ENCODE results near the gene ZC3H12C. TPM values are rescaled to one million over a fixed set of nuclear protein-coding genes. Genes with fewer than 3 reads are reported as not detected.
A peak's percentile ranks its signal among the peaks of the same experiment; 100 is the strongest.

The ZC3H12C gene
- total RNA-seq, 1 donor from 2014 or later: 24.1 TPM

DNA sequence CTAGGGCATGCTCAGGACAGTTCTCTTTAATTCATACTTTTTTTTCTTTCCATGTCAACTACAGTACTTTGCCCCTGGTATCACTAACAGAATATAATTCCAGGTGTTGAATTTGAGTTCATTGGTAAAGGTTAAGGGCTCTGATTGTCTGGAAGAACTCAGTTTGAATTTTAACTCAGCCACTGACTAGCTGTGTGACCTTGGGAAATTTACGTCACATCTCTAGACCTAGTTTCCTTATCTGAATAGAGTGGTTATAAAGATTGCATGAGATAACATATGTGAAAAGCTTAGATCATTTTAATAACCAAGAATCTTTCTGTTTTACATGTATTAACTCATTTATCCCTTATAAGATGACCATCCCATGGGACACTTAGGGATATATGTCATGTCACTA, 15.8 kb upstream of the ZC3H12C start:
- no peak for DNase-seq (ENCODE audit: low read depth)

DNA sequence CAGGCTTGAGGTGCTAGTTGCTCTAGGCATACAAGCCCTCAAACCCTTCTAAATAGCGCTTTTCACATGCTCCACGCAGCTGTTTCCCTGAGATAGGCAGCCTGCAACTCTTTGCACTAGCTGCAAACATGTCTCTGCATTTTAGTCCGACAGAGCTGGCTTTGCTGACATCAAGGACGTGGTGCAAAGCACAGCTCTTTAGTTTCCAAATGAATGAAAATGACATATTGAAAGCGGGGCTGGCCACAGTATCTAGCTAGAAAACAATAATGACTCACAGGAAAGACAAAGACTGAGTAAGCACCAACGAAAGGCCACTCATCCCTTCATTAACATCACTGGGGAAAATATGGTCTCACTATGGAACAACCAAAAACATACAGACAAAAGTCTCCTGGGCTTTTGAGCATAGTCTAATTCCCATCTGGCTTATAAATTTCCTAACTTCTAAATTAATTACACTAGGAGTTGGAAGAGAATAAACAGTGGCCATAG, 15.3 kb upstream of the ZC3H12C start:
- peak; percentile 76 for DNase-seq (ENCODE audit: low read depth)

DNA sequence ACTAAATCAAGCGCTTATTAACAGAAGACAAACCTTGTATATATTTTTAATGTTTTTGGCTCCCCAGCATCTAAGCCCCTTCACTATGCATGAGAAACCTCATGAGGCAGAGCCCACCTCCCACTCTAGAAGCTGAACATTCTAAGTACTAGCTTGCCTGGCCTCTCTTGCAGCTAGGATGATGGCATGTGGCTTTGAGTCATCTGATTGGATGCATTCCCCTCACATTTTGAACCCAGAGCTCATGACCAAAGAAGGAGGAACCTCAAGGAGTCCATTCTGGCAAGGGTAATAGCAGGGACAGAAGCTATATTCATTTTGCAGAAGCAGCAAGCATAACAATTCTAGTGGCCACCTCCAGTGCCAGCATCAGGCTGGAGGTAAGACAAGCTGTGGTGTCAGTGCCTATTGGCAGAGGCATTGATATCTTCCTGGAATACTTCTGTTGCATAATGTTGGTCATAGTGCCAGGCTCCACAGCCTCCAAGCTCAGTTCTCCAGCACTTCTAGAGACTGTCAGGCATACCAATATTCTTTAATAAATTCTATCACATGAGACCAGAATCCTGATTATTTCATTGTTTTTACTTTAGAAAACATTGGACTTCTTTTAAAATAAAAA, 14.2 kb upstream of the ZC3H12C start:
- DNase-seq (ENCODE audit: low read depth): no peak

DNA sequence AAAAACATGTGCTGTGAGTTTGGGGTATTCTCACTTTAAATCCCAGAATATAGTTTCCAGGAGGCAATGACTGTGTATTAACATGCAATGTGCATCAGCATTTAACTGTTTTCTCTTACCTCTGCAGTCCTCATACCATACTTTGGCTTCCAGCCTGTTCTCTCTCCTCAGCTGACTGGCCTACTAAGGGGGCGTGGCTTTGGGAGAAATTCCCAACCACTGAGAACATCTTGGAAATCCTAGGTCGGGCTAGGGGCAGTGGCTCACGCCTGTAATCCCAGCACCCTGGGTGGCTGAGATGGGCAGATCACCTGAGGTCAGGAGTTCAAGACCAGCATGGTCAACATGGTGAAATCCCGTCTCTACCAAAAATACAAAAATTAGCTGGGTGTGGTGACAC, 13.5 kb upstream of the ZC3H12C start:
- DNase-seq (ENCODE audit: low read depth): peak; percentile 33

DNA sequence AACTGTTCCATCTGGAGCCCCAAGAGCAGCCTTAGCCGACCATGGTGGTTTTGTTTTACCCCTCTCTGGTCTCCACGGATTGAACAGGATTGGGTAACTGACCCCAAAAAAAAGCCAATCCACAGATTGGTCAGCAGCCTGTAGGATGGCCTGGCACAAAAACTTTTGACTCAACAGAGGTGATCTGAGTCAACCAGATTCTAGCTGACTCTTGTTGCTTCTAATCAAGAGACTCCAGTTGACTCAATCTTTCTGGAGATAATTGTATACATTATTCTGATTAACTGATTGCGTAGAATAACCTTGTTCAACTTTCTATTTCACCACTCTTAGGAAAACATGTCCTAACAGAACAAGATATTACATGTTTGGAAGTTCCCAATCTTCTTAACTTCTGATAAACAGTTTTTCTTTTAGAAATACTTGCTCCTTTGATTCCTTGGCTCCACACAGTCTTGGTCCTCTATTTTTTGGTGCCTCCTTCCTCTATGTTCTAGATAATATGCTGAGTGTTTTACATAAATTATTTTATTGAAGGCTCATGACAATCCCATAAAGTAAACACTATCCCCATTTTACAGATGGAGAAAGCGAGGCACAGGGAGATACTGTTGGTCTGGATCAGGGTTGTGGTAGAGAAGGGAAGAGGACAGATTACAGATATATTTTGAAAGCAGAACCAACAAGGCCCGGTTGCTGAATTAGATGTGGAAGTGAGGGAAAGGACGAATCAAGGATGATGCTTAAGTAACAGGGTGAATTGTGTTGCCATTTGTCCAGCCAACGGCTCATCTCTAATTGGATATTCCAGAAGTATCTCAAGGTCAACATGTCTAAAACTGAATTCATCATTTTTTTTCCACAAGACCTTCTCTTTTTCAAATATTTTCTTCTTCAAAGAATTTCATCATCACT, 11.5 kb upstream of the ZC3H12C start:
- no peak for DNase-seq (ENCODE audit: low read depth)

DNA sequence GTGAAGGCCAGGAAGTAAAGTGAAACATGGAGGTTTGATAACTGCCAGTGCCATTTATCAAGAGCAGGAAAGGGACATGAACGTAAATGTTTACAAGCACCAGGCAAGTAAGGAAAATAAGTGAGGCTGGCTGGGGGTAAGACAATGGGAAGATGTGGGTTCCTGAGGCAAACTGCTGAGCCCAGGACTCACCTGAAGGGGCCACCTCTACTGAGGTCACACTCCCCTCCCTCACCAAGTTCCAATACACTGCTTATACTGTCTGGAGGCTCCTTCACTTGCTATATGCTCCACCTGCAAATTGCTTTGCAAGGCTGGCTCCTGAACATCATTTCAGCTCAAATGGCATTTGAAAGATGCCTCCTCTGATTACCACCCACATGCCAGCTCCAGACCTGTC, 10.3 kb upstream of the ZC3H12C start:
- no peak for DNase-seq (ENCODE audit: low read depth)

DNA sequence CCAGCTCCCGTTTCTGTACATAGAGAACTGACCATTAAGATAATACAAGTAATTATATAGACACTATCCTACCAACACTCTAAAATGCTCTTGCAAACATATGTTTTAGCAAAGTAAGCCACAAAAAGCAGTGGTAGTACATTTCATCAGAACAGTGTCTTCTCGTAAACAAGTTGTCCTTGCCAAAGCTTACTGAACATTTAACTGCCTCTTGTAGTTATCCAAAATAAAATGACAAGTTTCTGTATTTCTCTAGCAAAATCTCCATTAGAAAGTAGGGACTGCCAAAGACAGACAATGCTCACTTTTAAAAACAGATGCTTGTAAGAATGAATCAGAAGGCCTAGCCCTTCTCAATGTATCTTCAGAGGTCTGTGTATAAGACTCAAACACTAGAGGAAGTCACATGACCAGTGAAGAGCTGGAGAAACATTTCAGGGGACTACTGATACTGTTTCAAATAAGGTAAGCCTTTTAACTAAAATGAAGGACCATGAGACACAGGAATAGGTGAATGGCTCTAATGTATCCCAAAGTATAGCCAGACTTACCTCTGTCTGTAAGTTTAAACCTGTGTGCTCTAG, 7.8 kb upstream of the ZC3H12C start:
- no peak for DNase-seq (ENCODE audit: low read depth)

DNA sequence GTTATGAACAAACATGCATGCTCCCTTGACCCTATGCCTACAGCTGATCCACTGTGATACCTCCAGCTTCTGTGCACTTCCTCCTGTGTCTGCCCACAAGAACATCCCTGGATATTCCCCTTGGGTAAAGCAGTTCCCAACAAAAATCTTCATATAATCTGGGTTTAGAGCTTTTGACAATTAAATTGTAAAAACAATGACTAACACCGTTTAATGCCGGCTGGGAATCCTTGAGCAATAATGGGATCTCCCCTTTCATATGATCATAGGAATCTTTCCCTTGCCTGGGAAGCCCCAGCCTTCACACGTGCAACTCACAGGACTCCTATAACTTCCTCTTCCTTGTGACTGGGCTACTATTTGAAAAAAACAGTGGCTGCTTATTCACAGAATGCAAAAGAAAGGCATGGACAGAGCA, 6.3 kb upstream of the ZC3H12C start:
- DNase-seq (ENCODE audit: low read depth): peak; percentile 87

DNA sequence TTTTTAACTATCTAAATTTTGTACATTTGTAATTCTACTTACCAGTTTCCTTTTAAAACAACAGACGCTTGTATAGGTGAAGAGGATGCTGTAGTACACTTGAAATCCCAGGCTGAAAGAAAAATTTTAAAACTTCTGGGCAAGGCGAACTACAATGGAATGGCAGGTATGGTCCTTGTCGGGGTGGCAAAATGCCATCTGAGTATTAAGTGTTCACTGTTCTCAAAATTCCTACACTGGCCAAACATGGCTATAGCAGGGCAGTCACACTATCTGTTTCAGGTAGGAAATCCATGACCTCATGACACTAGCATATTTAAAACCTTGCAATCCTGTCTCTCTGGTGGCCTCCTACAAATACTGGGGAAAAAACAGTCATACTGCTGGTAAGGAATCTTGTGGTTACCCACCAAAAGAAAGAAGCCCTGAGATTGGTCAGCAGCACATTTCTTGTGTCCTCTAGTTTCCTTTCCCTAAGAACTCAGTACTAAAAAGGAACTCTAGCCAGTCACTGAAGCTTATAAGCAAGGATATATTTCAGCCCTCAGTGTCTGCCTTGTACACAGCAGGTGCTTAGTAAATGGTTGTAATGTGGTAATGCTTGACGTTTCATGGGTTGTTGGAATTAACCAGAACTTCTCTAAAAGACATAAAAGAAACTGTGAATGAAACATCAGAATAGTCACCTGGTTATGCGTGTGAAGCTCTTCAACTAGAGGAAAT, 5.2 kb upstream of the ZC3H12C start:
- peak; percentile 95 for DNase-seq (ENCODE audit: low read depth)

DNA sequence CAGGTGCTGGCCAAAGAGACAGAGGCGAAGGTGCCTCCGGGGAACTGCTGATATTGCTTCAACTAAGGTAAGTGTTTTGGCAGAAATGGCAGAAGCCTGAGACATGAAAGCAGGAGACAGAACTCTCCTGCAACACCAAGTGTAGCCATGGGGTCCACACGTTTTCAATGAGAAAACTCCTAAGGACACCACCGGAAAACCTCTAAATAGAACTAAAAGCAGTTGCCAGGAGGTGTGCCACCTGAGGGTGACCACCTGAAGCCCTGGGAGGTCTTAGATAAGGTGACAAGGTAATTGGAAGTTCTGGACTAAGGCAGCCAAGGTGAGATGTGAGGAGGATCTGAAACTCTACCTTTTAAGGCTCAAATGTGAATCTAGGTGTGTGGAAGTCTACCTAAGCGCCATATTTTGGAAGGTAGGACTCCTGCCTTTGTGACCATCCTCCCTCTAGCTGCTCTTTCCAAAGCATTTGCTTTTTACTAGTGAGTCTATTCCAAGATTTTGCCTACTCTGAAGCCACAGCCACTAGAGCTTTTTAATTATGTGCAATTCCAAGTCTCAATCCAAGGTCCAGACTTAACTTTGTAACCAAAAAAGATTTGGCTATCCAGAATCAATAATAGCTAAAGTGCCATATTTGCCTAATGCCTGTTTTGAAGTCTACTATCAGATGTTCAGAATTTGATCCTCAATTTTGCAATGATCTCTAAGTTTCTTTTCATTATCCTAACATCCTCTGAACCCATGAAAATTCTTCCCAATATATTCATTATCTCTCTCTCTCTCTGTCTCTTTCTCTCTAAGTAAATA, 4.5 kb upstream of the ZC3H12C start:
- DNase-seq (ENCODE audit: low read depth): no peak

DNA sequence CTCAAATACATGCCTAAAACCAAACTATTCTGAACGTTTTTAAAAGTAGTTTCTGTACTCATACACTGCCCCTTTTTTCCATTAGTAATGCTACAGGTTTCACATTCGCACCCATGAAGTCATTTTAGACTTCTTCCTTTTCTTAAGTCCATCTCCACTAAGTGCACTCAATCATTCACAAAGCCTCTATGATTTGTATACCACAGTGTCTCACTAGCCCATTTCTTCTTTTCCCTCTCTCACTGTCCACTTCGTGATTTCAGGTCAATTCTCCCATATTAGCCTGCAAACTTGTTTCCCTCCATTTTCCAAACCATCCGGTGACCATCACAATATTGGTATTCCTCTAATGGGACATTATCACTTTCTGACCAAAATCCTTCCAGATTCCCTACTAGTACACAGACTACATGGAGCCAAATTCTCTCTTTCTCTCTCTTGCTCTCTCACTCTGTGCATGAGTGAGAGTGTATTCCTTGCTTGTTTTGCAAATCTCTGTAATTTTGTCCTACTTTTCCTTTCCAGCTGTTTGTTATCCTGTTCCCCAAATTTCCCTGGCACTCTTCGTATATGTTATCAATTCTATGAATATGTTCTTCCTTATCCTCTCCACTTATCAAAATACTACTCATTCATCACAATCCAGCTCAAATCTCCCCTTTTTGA, 3.4 kb upstream of the ZC3H12C start:
- DNase-seq (ENCODE audit: low read depth): no peak

DNA sequence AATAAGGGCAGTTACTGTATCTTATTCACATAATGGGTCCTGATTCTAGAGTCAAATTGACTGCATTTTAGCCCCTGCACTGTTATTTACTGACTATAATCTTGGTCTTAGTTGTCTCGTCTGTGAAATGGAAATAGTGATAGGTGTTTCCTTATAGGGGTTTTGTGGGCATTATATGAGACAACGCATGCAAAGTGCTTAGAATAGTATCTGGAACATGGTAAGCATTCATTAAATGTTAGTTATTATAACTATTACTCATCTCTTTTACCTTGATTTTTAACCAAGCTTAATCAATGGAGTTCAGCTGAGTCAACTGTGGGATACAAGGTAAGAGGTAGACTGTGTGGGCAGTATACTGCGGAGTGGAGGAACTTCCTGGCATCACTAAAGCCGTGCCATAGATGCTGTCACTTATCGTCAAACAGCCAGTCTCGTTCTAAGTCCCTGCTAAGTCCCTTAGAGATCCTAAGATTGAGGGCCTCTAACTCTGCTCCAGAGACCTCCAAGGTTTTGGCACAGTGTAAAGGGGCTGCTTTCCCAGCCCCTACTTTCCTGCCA, 2.6 kb upstream of the ZC3H12C start:
- no peak for DNase-seq (ENCODE audit: low read depth)

DNA sequence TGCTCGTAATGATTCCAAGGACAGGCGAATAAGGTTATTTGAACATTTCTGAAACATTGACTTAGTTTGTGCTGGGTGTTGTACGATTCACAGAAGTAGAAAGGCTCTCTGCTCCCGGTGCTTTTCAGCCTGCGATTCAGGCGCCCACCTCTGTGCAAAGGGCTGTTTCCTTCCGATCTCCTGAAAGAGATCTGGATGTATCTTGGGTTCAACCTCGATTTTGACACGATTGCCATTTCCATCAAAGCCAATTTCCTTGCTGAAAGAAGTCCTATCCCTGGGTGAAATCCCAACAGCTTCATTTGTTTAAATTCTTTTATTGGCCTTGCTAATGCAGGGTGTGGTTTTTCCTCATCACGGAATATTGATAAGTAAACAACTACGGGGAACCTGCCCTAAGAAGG, 1.1 kb upstream of the ZC3H12C start:
- peak; percentile 35 for DNase-seq (ENCODE audit: low read depth)

DNA sequence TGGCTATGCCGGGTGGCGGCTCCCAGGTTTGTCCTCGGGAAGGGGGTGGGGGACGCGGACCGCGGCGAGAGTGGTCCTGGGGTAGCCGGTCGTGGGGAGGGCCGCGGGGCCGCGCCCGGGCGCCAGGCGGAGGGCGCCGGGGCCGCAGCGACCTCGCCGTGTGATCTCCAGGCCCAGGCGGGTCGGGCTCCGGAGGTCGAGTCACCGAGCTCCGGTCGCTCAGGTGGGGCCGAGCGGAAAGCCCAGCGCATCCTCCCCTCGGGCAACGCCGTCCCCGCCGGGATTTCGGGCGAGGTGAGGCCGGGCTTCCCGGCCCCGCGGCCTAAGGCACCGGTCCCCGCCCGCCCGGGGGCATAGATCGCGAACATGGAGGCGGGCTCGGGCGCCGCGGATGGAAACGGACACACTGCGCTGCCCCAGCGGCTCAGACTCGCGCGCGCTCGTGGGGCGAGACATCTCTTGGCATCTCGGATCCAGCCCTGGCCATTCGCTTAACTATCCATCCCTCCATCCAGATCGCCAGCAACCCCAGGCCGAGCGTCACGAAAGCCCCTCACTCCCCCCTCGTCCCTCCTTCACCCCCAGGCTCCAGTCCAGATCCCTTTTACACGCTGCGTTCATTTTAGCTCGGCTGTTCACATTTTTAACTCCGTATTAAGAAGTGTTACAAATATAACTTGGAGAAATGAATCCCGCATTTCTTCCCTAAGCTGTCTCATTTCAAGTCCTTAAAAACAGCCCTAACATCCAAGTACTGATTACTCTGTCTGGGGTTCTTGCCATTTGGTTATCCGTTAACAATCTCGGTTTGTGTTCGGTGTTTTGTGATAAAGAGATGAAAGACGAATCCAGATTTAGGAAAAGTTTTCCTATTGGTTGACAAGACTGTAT, 460 bp downstream of the ZC3H12C start:
- peak; percentile 46 for DNase-seq (ENCODE audit: low read depth)

DNA sequence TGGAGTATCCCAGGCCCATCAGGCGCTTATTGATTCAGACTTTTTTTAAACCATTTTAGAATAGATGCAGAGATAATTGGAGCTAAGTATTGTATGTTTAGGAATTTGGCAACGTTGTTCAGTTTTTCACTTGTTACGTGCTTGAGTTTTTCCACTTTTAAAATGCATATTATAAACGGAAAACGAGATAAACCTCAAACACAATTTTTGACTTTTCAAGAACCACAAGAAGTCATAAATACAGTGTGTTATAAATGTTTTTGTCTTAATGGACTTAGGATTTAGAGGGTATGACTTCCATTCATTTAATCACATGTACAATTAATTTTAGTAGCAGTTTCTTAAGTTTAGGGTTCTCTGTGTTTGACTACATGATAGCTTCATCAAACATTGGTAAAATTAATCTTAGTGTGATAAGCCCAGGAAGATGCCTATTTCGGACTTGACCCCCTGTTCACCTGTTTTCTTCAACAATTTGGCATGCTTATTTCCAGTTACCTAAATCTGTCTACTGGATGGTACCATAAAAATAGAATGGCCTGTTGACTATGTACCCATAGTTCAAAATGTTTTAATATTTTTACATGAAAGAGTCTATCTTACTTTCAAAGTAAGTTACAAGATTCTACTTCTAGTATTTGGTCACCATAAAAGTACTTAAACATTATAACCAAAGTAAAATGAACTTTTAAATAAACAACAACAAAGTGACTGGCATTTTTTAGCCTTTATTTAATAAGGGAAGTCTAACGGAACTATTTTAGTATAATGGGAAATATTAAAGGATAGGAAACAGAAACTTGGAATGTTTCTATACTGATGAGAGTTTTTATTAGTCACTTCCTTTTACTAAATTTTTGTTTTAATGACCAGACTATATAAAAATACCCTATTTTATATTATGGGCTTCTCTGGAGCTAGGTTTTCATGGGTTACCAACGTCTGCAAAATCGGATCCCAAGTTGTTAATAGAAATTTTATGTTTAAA, 1.4 kb downstream of the ZC3H12C start:
- DNase-seq (ENCODE audit: low read depth): no peak

DNA sequence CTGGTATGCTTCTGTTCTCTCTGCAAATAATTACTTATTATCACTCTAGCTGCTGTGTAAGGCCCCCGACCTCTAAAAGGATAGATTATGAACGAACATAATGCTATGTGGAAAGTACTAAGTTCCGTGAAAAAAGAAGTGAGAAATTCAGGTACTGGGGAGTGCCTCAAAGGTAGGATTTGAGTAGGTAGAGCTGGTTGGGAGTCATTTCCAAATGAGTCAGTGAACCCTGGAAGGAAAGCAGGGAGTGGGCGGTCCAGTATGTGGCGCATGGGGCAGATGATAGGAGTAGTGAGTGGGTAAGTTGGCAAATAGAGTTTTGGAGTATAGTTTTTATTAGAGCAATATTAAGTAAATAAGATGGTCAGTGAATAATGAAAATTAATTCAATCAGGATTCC, 2.4 kb downstream of the ZC3H12C start:
- DNase-seq (ENCODE audit: low read depth): peak; percentile 52

DNA sequence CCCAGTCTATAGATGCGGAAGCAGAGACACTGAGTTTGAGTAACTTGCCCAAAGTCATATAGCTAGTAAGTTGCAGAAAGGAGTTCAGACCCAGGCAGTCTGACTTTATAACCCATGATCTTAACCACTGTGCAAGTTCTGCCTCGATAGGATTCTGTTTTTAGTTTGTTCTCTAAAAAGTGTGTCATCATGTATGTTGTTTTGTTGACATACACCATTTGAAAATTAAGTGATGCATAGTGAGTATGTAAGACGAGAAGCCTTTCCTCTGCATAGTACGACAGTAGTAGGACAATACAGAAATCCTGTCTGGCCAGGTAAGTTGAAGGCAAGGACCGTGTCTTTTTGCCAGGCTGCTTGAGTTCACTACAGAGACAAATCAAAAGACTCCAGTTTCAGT, 3.3 kb downstream of the ZC3H12C start:
- no peak for DNase-seq (ENCODE audit: low read depth)

DNA sequence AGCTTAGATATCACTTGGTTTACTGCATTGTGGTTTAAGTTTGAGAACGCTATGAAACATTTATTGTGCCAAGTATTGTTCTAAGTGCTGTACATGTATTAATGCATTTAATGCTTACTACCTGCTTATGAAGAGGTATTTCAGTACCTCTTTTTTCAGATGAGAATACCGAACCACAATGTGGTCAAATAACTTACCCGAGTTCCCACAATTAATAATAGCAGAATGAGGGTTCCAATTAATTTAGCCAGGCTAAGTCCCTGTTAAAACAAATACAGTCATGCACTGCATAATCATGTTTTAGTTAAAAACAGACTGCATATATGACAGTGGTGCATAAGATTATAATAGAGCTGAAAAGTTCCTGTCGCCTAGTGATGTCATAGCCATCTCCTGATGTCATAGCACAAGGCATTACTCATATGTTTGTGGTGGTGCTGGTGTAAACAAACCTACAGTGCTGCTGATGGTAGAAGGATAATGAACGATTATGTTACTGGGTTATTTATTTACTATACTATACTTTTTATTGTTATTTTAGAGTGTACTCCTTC, 4.3 kb downstream of the ZC3H12C start:
- peak; percentile 21 for DNase-seq (ENCODE audit: low read depth)
